Measurements from ENCODE around the gene ZWILCH.
"Not testable (repeated sequence)": the region's sequence is repeated elsewhere in the genome, so short reads cannot be mapped to it uniquely, and the experiment has no call there.

Gene ZWILCH

GRCh38 chr15:66588971-66589370 is 83.8 kb downstream of the ZWILCH start:
- H2AFZ ChIP-seq (ENCODE audit: low read depth, low read length): no peak overlapping the region

GRCh38 chr15:66589429-66589828 is 84.3 kb downstream of the ZWILCH start:
- not testable (repeated sequence) for H3K9ac ChIP-seq (ENCODE audit: low read depth, low read length); H4K20me1 ChIP-seq (ENCODE audit: insufficient read depth, low read length); H2AFZ ChIP-seq (ENCODE audit: low read depth, low read length); ATAC-seq (ENCODE audit: insufficient read depth, low read depth); H3K4me1 ChIP-seq (ENCODE audit: insufficient read depth, low read length); H3K36me3 ChIP-seq (ENCODE audit: insufficient read depth, low read length); H3K27me3 ChIP-seq (ENCODE audit: insufficient read depth, low read length, poor library complexity); H3K4me3 ChIP-seq (ENCODE audit: low read depth in 1 of 2, low read length in 2 of 2); H3K79me2 ChIP-seq (ENCODE audit: insufficient read depth, low read length); H3K27ac ChIP-seq (ENCODE audit: low read length); H3K9me3 ChIP-seq (ENCODE audit: insufficient read depth, low read length, severe bottlenecking); DNase-seq; H3K4me2 ChIP-seq (ENCODE audit: insufficient read depth, low read length)

More at GRCh38 chr15:66588971-66589370, 83.8 kb downstream of the ZWILCH start:
- Histone ChIP-seq H3K79me2 (ENCODE audit: insufficient read depth, low read length) (no peaks in the 10 kb centered on the region), H3K4me3 (ENCODE audit: low read depth in 1 of 2, low read length in 2 of 2) (no peak overlapping the region), H4K20me1 (ENCODE audit: insufficient read depth, low read length) (no peaks in the 10 kb centered on the region), H3K4me2 (ENCODE audit: insufficient read depth, low read length) (no peak overlapping the region), H3K9me3 (ENCODE audit: insufficient read depth, low read length, severe bottlenecking) (no peaks in the 10 kb centered on the region), H3K27ac (ENCODE audit: low read length) (no peak overlapping the region), H3K36me3 (ENCODE audit: insufficient read depth, low read length) (no peaks in the 10 kb centered on the region), H3K27me3 (ENCODE audit: insufficient read depth, low read length, poor library complexity) (no peaks in the 10 kb centered on the region), H3K4me1 (ENCODE audit: insufficient read depth, low read length) (no peaks in the 10 kb centered on the region), H3K9ac (ENCODE audit: low read depth, low read length) (no peak overlapping the region)
- TF ChIP-seq CTCF (IDR thresholded peaks at IDR 0.05; ENCODE audit: borderline replicate concordance, extremely low read depth, low read length, poor library complexity, severe bottlenecking) (no peak), EZH2 (IDR thresholded peaks at IDR 0.05; ENCODE audit: borderline replicate concordance, low read depth, low read length, severe bottlenecking) (no peak)
- DNase-seq: no peak
- ATAC-seq (ENCODE audit: insufficient read depth, low read depth): no peak

GRCh38 chr15:66590435-66590834 is 85.3 kb downstream of the ZWILCH start:
- DNase-seq: no peak
- no peak overlapping the region for H3K4me3 ChIP-seq (ENCODE audit: low read depth in 1 of 2, low read length in 2 of 2)
- no peaks in the 10 kb centered on the region for H3K27me3 ChIP-seq (ENCODE audit: insufficient read depth, low read length, poor library complexity)
- no peak overlapping the region for H3K4me2 ChIP-seq (ENCODE audit: insufficient read depth, low read length)
- no peaks in the 10 kb centered on the region for H3K9me3 ChIP-seq (ENCODE audit: insufficient read depth, low read length, severe bottlenecking)
- no peaks in the 10 kb centered on the region for H4K20me1 ChIP-seq (ENCODE audit: insufficient read depth, low read length)
- H3K9ac ChIP-seq (ENCODE audit: low read depth, low read length): no peak overlapping the region
- H3K4me1 ChIP-seq (ENCODE audit: insufficient read depth, low read length): no peaks in the 10 kb centered on the region
- no peak for ATAC-seq (ENCODE audit: insufficient read depth, low read depth)
- no peaks in the 10 kb centered on the region for H3K79me2 ChIP-seq (ENCODE audit: insufficient read depth, low read length)
- no peaks in the 10 kb centered on the region for H3K36me3 ChIP-seq (ENCODE audit: insufficient read depth, low read length)
- no peak overlapping the region for H3K27ac ChIP-seq (ENCODE audit: low read length)
- H2AFZ ChIP-seq (ENCODE audit: low read depth, low read length): no peak overlapping the region
- TF ChIP-seq CTCF (IDR thresholded peaks at IDR 0.05; ENCODE audit: borderline replicate concordance, extremely low read depth, low read length, poor library complexity, severe bottlenecking) (no peak), EZH2 (IDR thresholded peaks at IDR 0.05; ENCODE audit: borderline replicate concordance, low read depth, low read length, severe bottlenecking) (no peak)

GRCh38 chr15:66591322-66591862 is 86.3 kb downstream of the ZWILCH start:
- ATAC-seq (ENCODE audit: insufficient read depth, low read depth) (no peak), DNase-seq (no peak)
- Histone ChIP-seq H3K79me2 (ENCODE audit: insufficient read depth, low read length) (no peaks in the 10 kb centered on the region), H2AFZ (ENCODE audit: low read depth, low read length) (no peak overlapping the region), H3K27me3 (ENCODE audit: insufficient read depth, low read length, poor library complexity) (no peaks in the 10 kb centered on the region), H3K27ac (ENCODE audit: low read length) (no peak overlapping the region), H4K20me1 (ENCODE audit: insufficient read depth, low read length) (no peaks in the 10 kb centered on the region), H3K9ac (ENCODE audit: low read depth, low read length) (no peak overlapping the region), H3K4me2 (ENCODE audit: insufficient read depth, low read length) (no peak overlapping the region), H3K9me3 (ENCODE audit: insufficient read depth, low read length, severe bottlenecking) (no peaks in the 10 kb centered on the region), H3K4me3 (ENCODE audit: low read depth in 1 of 2, low read length in 2 of 2) (no peak overlapping the region), H3K4me1 (ENCODE audit: insufficient read depth, low read length) (no peaks in the 10 kb centered on the region), H3K36me3 (ENCODE audit: insufficient read depth, low read length) (no peaks in the 10 kb centered on the region)
- no peak for TF ChIP-seq EZH2 (IDR thresholded peaks at IDR 0.05; ENCODE audit: borderline replicate concordance, low read depth, low read length, severe bottlenecking)
